ENCODE results near the gene FBXL19. TPM values are rescaled to one million over a fixed set of nuclear protein-coding genes. Genes with fewer than 3 reads are reported as not detected.

Gene FBXL19
- total RNA-seq, 1 experiment from 2014 or later, result 84.3 TPM

GRCh38 chr16:30949650-30950515 lies 26.5 kb downstream of the FBXL19 start:
- Mint-ChIP-seq H3K27ac (no peak overlapping the region), H3K4me1 (peaks cover 25% of the 10 kb centered on the region), H3K4me3 (peak overlapping the region; percentile 85), H3K9me3 (no peaks in the 10 kb centered on the region), H3K36me3 (peaks cover 7% of the 10 kb centered on the region), H3K27me3 (ENCODE audit: low read depth) (no peaks in the 10 kb centered on the region)
- CTCF ChIA-PET, result interaction anchor here (0.7 to 1.8 kb wide), 9 partner anchors 8 to 909 kb away, joined by 3 to 6 read pairs (median 4); partner anchors contain the start of gene HSD3B7
- POLR2A ChIA-PET, result interaction anchor here (0.5 kb wide), 1 partner anchor 57 kb away, joined by 3 read pairs; no protein-coding TSS in a partner anchor
- TF ChIP-seq ZNF671 (CRISPR knock-in tag; IDR thresholded peaks at IDR 0.05), result no peak
- no peak for TF ChIP-seq MLX (CRISPR knock-in tag; IDR thresholded peaks at IDR 0.05)
- no peak for TF ChIP-seq TEAD1 (CRISPR knock-in tag; IDR thresholded peaks at IDR 0.05)
- TF ChIP-seq SP1 (CRISPR knock-in tag; conservative IDR thresholded peaks at IDR 0.05), result peak; percentile 56
- TF ChIP-seq ZNF512 (CRISPR knock-in tag; IDR thresholded peaks at IDR 0.05; ENCODE audit: borderline replicate concordance), result no peak
- no peak for TF ChIP-seq GRHL2 (CRISPR knock-in tag; IDR thresholded peaks at IDR 0.05; ENCODE audit: insufficient replicate concordance, severe bottlenecking)
- 0 out of 2 replicates have a peak, but pooled peaks have one; percentile 47 for TF ChIP-seq SMAD3 (CRISPR knock-in tag; IDR thresholded peaks at IDR 0.05; ENCODE audit: borderline replicate concordance)
- TF ChIP-seq ESRRA (CRISPR knock-in tag; IDR thresholded peaks at IDR 0.05; ENCODE audit: borderline replicate concordance), result no peak
- TF ChIP-seq NFYB (CRISPR knock-in tag; conservative IDR thresholded peaks at IDR 0.05; ENCODE audit: low read depth), result no peak
- TF ChIP-seq IRF2 (CRISPR knock-in tag; IDR thresholded peaks at IDR 0.05; ENCODE audit: borderline replicate concordance, low read depth), result no peak
- TF ChIP-seq FOXP1 (CRISPR knock-in tag; IDR thresholded peaks at IDR 0.05; ENCODE audit: borderline replicate concordance), result no peak
- ATAC-seq (peak; percentile 2), DNase-seq (ENCODE audit: low spot score) (peak; percentile 50)

- Mint-ChIP-seq H3K27ac (no peak overlapping the region), H3K36me3 (0 out of 2 replicates have a peak, but pooled peaks cover 4% of the 10 kb centered on the region), H3K9me3 (no peaks in the 10 kb centered on the region), H3K4me3 (peak overlapping the region; percentile 85), H3K27me3 (ENCODE audit: low read depth) (no peaks in the 10 kb centered on the region), H3K4me1 (peaks cover 25% of the 10 kb centered on the region)
- ChIA-PET CTCF (interaction anchor here (0.9 to 1.8 kb wide), 7 partner anchors 9 to 192 kb away, joined by 3 to 6 read pairs (median 4); partner anchors contain the start of gene HSD3B7), POLR2A (no interaction called here)
- DNase-seq (ENCODE audit: low spot score) (no peak), ATAC-seq (no peak)
- TF ChIP-seq SMAD3 (CRISPR knock-in tag; IDR thresholded peaks at IDR 0.05; ENCODE audit: borderline replicate concordance) (no peak), E2F1 (CRISPR knock-in tag; IDR thresholded peaks at IDR 0.05) (no peak), PRDM15 (CRISPR knock-in tag; IDR thresholded peaks at IDR 0.05) (no peak), PREB (CRISPR knock-in tag; IDR thresholded peaks at IDR 0.05; ENCODE audit: borderline replicate concordance) (no peak), GRHL2 (CRISPR knock-in tag; IDR thresholded peaks at IDR 0.05; ENCODE audit: insufficient replicate concordance, severe bottlenecking) (no peak), MAX (CRISPR knock-in tag; IDR thresholded peaks at IDR 0.05) (no peak), FOXP4 (CRISPR knock-in tag; IDR thresholded peaks at IDR 0.05) (no peak), KAT7 (CRISPR knock-in tag; IDR thresholded peaks at IDR 0.05; ENCODE audit: borderline replicate concordance) (no peak), ATF1 (CRISPR knock-in tag; IDR thresholded peaks at IDR 0.05) (no peak), ZNF317 (CRISPR knock-in tag; IDR thresholded peaks at IDR 0.05; ENCODE audit: borderline replicate concordance, low read depth) (no peak), NFYB (CRISPR knock-in tag; conservative IDR thresholded peaks at IDR 0.05; ENCODE audit: low read depth) (no peak)
Observed at GRCh38 chr16:30950516-30951065, 27.2 kb downstream of the FBXL19 start.

All from WTC11 (cell line).